K562 treated with DMSO at 1 percent for 12 hours (cell line): ENCODE measurements around the gene SLC35E3. TPM values are rescaled to one million over a fixed set of nuclear protein-coding genes. Genes with fewer than 3 reads are reported as not detected.

Source experiments
- total RNA-seq: library from RNA; unstranded; fragments of 300-600 nt; gene quantifications from 2 replicates; pipeline ENCODE4 v1.2.3, GENCODE V29; 2022; ENCODE audit not compliant: insufficient read depth

The SLC35E3 gene
- 3.0 and 10.0 TPM in 2 replicates for total RNA-seq

DNA sequence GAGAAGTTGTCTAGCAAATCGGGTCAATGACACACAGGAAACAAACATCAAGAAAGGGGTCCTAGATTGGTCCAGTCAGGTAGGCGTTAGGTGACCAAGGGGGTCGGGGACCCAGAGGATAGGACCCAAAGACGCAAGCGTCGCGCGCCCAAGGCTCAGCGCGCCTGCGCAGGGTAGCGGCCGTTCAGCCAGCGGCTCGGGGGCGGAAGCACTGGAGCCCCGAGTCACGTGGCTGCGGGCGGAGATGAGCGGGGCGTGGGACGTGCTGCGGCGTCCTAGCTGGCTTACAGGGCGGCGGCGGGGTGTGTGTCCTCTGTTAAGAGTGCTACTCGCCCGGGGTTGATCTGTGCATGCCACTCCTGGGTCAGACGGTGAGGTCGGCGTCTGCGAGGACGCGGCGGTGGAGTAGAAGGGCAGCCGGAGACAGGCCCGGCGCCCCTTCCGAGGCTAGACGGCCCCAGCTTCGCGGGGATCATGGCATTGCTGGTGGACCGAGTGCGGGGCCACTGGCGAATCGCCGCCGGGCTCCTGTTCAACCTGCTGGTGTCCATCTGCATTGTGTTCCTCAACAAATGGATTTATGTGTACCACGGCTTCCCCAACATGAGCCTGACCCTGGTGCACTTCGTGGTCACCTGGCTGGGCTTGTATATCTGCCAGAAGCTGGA, at the start of gene SLC35E3:
Gene SLC35E3, plus strand, starts transcription at position 273 of the 668 bp plus-strand sequence. Its CDS starts 202 bp downstream, at position 475.

DNA sequence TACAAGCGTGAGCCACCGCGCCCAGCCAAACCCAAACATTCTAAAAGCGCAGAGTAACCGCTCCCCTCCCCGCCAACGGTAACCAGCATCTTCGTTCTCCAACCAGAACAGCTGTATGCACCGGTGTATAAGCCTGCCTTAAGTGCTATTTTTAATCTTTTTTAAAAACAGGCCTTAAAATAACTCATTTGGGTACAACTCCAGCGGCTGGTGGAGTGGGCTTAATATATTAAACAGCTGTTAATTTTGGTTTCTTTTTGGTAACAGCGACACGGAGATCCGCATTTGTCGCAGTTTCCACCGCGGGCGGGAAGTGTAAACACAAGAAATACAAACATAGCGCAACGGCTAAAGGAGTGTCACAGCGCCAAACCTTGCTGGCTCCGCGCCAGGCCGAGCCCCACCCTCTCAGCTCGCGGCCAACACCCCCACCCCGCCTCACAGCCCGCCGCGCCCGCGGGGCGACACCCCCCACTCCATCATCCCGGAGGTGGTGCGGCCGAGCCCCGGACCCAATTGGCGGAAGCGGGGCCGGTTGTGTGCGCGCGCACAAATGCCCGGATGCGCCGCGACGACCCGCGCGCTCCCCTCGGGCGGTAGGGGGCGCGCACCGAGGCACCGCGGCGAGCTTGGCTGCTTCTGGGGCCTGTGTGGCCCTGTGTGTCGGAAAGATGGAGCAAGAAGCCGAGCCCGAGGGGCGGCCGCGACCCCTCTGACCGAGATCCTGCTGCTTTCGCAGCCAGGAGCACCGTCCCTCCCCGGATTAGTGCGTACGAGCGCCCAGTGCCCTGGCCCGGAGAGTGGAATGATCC, 61.8 kb downstream of the SLC35E3 start, which contains the start of gene MDM2:
Gene MDM2, plus strand, starts transcription at position 602 of the 812 bp plus-strand sequence. CDS start 301 bp downstream, outside the sequence.

Other genes starting within 250 kb of the SLC35E3 start
- 72.0 and 146 TPM in 2 replicates for gene RAP1B, start 135.3 kb upstream of the SLC35E3 start, total RNA-seq
- gene NUP107, start 59.2 kb upstream of the SLC35E3 start, total RNA-seq = 27.0 and 79.7 TPM in 2 replicates
- 7.5 and 19.8 TPM in 2 replicates for gene MDM2, start 62.0 kb downstream of the SLC35E3 start, total RNA-seq
- not detected in 2 replicates for gene CPM, start 187.0 kb downstream of the SLC35E3 start, total RNA-seq